Thyroid gland (tissue), 4 donors: ENCODE results near the gene FOXN3. TPM values are rescaled to one million over a fixed set of nuclear protein-coding genes. Genes with fewer than 3 reads are reported as not detected.
"Not testable (repeated sequence)": the region's sequence is repeated elsewhere in the genome, so short reads cannot be mapped to it uniquely, and the experiment has no call there.

Source experiments
- DNase-seq, 2 donors: peaks; one replicate each; pipeline ENCODE4 v3.0.0-alpha.2; 2019
- H3K27ac ChIP-seq, 3 donors: fragments of 200-600 bp; sonication (generic); 1 replicate in 2 of 3; 2 replicates in 1 of 3; pipeline ENCODE4 v1.5.1; 2016 to 2019; ENCODE audit warnings: mild to moderate bottlenecking in 1 of 3, moderate library complexity in 1 of 3
- H3K27me3 ChIP-seq: fragments of 200-600 bp; sonication (generic); one replicate; pipeline ENCODE4 v1.5.1; 2019
- H3K36me3 ChIP-seq, 2 donors: fragments of 200-600 bp; sonication (generic); one replicate each; pipeline ENCODE4 v1.5.1; 2016 to 2019
- H3K4me1 ChIP-seq, 2 donors: fragments of 200-600 bp; sonication (generic); one replicate each; pipeline ENCODE4 v1.5.1; 2017 to 2019
- H3K4me3 ChIP-seq, 3 donors: fragments of 200-600 bp; sonication (generic); replicated peaks in 1 of 3; 1 replicate in 2 of 3; 2 replicates in 1 of 3; pipeline ENCODE4 v1.5.1; 2016; ENCODE audit warnings: mild to moderate bottlenecking in 1 of 3
- H3K9me3 ChIP-seq: fragments of 200-600 bp; sonication (generic); one replicate; pipeline ENCODE4 v1.5.1; 2017
- POLR2A ChIP-seq, 2 donors: fragments of 450-650 bp; IDR thresholded peaks; one replicate each; pipeline ENCODE4 v1.6.1; 2017; ENCODE audit warnings: antibody characterized with exemption in 2 of 2, mild to moderate bottlenecking in 2 of 2, moderate library complexity in 1 of 2
- WGBS, 2 donors: methylation state at CpG; one replicate each; pipeline ENCODE4 v1.1.5; 2017; 5-methylcytosine and 5-hydroxymethylcytosine counted together
- intact Hi-C: fragments of 100-400 bp; cut with DNase I; formaldehyde crosslinking; loops from one replicate; pipeline ENCODE4 v1.15.1; 2023
- total RNA-seq, 4 donors: library from RNA; depleted of rRNA; stranded (reverse); fragments of >200 nt; gene quantifications; one replicate each; pipeline ENCODE4 v1.2.3, GENCODE V29; 2016
- TF ChIP-seq, protein P1 (sequence below), 6 experiments: fragments of 200-600 bp in 3 of 6; fragments of 450-650 bp in 3 of 6; sonication (generic) in 3 of 6; IDR thresholded peaks; one replicate each; pipeline ENCODE4 v1.5.1; 2016 to 2019; ENCODE audit warnings: antibody characterized with exemption in 6 of 6, mild to moderate bottlenecking in 2 of 6, inconsistent platforms in 1 of 6, moderate library complexity in 1 of 6

Gene FOXN3
- total RNA-seq, 4 donors from 2014 or later: 38.7 to 70.1 (median 43.1) TPM

GRCh38 chr14:89206389-89207031 is 210.5 kb downstream of the FOXN3 start:
- Histone ChIP-seq H3K36me3 (no peaks in the 10 kb centered on the region), H3K27me3 (no peaks in the 10 kb centered on the region), H3K9me3 (no peaks in the 10 kb centered on the region), H3K4me3 (no peak overlapping the region), H3K27ac (no peak overlapping the region), H3K4me1 (peaks cover 0 to 10% of the 10 kb centered on the region in 2 donors)
- no peak for TF ChIP-seq POLR2A (IDR thresholded peaks at IDR 0.05)
- TF ChIP-seq, protein P1, sequence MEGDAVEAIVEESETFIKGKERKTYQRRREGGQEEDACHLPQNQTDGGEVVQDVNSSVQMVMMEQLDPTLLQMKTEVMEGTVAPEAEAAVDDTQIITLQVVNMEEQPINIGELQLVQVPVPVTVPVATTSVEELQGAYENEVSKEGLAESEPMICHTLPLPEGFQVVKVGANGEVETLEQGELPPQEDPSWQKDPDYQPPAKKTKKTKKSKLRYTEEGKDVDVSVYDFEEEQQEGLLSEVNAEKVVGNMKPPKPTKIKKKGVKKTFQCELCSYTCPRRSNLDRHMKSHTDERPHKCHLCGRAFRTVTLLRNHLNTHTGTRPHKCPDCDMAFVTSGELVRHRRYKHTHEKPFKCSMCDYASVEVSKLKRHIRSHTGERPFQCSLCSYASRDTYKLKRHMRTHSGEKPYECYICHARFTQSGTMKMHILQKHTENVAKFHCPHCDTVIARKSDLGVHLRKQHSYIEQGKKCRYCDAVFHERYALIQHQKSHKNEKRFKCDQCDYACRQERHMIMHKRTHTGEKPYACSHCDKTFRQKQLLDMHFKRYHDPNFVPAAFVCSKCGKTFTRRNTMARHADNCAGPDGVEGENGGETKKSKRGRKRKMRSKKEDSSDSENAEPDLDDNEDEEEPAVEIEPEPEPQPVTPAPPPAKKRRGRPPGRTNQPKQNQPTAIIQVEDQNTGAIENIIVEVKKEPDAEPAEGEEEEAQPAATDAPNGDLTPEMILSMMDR (IDR thresholded peaks at IDR 0.05): no peak
- WGBS, 2 donors: 90 to 94% methylated on average over 17 of the region's 17 CpGs
- DNase-seq: no peak
- intact Hi-C loops: no loop called here

DNA sequence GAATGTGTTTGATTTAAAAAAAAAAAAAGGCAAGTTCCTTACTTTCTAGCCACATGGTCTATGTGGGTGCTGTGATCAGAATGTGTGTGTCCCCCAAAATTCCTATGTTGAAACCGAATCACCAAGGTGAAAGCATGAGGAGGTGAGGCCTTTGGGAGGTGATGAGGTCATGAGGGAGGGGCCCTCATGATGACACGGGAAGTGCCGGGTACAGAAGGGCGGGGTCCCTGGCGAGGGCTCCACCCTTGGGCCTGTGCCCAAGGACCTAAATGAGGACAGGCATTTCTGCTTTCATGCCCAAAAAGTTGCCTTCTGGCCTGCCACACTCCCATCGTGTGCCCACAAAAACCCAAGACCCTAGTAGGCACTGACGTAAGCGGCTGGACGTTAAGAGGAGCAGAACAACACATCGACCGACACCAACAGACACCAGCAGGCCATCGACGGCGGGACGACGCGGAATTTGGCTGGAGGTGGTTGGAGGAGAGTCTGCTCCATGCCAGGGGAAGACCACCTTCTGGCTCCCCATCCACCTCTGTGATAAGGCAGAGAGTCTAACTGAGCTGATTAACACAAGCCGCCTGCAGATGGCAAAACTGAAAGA is 211.8 kb downstream of the FOXN3 start:
- 96 to 97% methylated on average over 18 of the region's 18 CpGs for WGBS, 2 donors
- intact Hi-C loops: no loop called here
- Histone ChIP-seq H3K9me3 (no peaks in the 10 kb centered on the region), H3K4me1 (peaks cover 0 to 10% of the 10 kb centered on the region in 2 donors), H3K4me3 (no peak overlapping the region), H3K27me3 (no peaks in the 10 kb centered on the region), H3K27ac (no peak overlapping the region), H3K36me3 (no peaks in the 10 kb centered on the region)
- TF ChIP-seq POLR2A (IDR thresholded peaks at IDR 0.05): no peak
- TF ChIP-seq, protein P1 (IDR thresholded peaks at IDR 0.05): no peak
- DNase-seq: no peak

DNA sequence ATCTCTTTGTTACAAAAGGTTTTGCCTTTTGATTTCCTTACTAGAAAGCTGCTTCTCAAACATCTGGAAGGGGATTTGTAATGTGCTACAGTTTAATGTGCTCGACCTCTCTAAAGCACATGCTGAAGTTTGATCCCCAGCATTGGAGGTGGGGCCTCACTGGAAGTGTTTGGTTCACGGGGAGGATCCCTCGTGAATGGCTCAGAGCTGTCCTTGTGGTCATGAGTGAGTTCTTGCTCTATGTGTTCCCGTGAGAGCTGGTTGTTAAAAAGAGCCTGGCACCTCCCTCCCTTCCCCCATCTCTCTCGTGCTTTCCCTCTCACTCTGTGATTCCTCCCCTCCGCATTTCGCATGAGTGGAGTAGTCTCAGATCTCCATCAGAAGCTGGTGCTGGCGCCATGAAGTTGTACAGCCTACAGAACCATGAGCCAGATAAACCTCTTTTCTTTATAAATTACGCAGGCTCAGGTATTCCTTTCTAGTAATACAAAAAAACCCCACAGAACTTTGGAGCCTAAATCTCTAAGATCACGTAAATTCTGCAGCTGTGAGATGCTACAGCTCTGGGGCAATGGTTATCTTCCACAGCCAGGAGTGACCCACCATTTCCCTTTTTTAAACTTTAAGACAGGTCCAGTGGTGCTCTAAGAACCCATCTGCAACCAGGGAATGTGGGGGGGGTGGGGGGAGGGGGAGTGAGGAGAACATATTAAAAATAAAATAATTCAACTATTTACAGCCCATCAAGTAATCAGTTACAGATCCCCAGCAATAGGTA is 214.4 kb downstream of the FOXN3 start:
- intact Hi-C loops: no loop called here
- Histone ChIP-seq H3K4me1 (peaks cover 0 to 6% of the 10 kb centered on the region in 2 donors), H3K27ac (no peak overlapping the region), H3K36me3 (no peaks in the 10 kb centered on the region), H3K27me3 (no peaks in the 10 kb centered on the region), H3K4me3 (no peak overlapping the region), H3K9me3 (no peaks in the 10 kb centered on the region)
- WGBS, 2 donors: 87 to 89% methylated on average over 10 of the region's 10 CpGs
- no peak for DNase-seq
- TF ChIP-seq, protein P1 (IDR thresholded peaks at IDR 0.05): no peak
- no peak for TF ChIP-seq POLR2A (IDR thresholded peaks at IDR 0.05)

- intact Hi-C loops: no loop called here
- no peaks in the 10 kb centered on the region for H3K36me3 ChIP-seq
- H3K27me3 ChIP-seq: no peaks in the 10 kb centered on the region
- WGBS, 2 donors: 87 to 92% methylated on average over 4 of the region's 4 CpGs
- TF ChIP-seq POLR2A (IDR thresholded peaks at IDR 0.05): no peak
- TF ChIP-seq, protein P1 (IDR thresholded peaks at IDR 0.05): no peak
- H3K4me1 ChIP-seq: no peaks in the 10 kb centered on the region
- no peaks in the 10 kb centered on the region for H3K9me3 ChIP-seq
- H3K27ac ChIP-seq: no peak overlapping the region
- H3K4me3 ChIP-seq: no peak overlapping the region
- no peak for DNase-seq
These were observed 215.4 kb downstream of the FOXN3 start for GRCh38 chr14:89201645-89202044.

DNA sequence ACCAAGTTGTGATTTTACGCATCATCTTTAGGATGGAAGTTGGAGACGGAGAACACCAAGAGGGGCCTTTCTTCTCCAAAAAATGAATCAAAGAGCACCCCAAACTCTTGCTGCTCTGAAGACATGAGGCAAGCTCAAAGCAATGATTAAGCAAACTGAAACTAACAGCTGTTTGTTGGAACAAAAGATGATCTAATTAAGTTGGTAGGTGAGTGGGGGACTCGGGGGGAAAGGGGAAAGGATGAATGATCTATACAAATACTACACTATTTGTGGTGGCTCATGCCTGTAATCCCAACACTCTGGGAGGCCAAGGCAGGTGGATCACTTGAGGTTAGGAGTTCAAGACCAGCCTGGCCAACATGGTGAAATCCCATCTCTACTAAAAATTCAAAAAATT is 217.7 kb downstream of the FOXN3 start:
- H3K4me1 ChIP-seq, DNase-seq, intact Hi-C loops, H3K36me3 ChIP-seq, H3K27me3 ChIP-seq, H3K4me3 ChIP-seq, H3K27ac ChIP-seq, H3K9me3 ChIP-seq: not testable (repeated sequence)
- WGBS, 2 donors: 94 to 95% methylated on average over 3 of the region's 3 CpGs
